Activated CD4-positive, alpha-beta memory T cell treated with anti-CD3 and anti-CD28 coated beads for 36 hours (primary cell): Measurements from ENCODE around the gene ANK3. TPM values are rescaled to one million over a fixed set of nuclear protein-coding genes. Genes with fewer than 3 reads are reported as not detected.

Source experiments
- CTCF ChIA-PET: fragments of 350-600 bp; sonication (Branson Sonifier 250); formaldehyde crosslinking; loops from one replicate; lab custom pipeline; 2021; ENCODE audit warnings: antibody characterized with exemption, inconsistent platforms; lab: Charles Lee
- POLR2A ChIA-PET: fragments of 350-600 bp; sonication (Branson Sonifier 250); formaldehyde crosslinking; loops from one replicate; lab custom pipeline; 2021; ENCODE audit warnings: antibody characterized with exemption; lab: Charles Lee
- DNase-seq: peaks from one replicate; pipeline ENCODE4 v3.0.0-alpha.2; 2020
- H3K27ac Mint-ChIP-seq: one replicate; pipeline ENCODE4 v1.8.0; 2021; ENCODE audit warnings: mixed read lengths
- H3K27me3 Mint-ChIP-seq: one replicate; pipeline ENCODE4 v1.8.0; 2021; ENCODE audit warnings: mixed read lengths
- H3K36me3 Mint-ChIP-seq: one replicate; pipeline ENCODE4 v1.8.0; 2021; ENCODE audit warnings: mixed read lengths
- H3K4me1 Mint-ChIP-seq: one replicate; pipeline ENCODE4 v1.8.0; 2021; ENCODE audit warnings: low read depth, mixed read lengths
- H3K4me3 Mint-ChIP-seq: one replicate; pipeline ENCODE4 v1.8.0; 2021; ENCODE audit warnings: mild to moderate bottlenecking, mixed read lengths
- H3K9me3 Mint-ChIP-seq: one replicate; pipeline ENCODE4 v1.8.0; 2021; ENCODE audit warnings: mixed read lengths
- intact Hi-C: fragments of 100-400 bp; cut with micrococcal nuclease; formaldehyde crosslinking; loops from one replicate; pipeline ENCODE4 v1.15.1; 2023
- total RNA-seq, 2 experiments: library from RNA; stranded (reverse); gene quantifications; one replicate each; pipeline ENCODE4 v1.2.3, GENCODE V29; 2021

ANK3 gene
- total RNA-seq, 2 experiments from 2014 or later = 18.5 to 21.2 TPM

GRCh38 chr10:60388116-60388625 is 1.5 kb downstream of the ANK3 start:
- CTCF ChIA-PET = no interaction called here
- H3K27ac Mint-ChIP-seq = no peak overlapping the region
- no peak overlapping the region for H3K4me3 Mint-ChIP-seq

GRCh38 chr10:60387531-60387930 is 2.1 kb downstream of the ANK3 start:
- intact Hi-C loops = no loop called here
- Mint-ChIP-seq H3K36me3 (no peaks in the 10 kb centered on the region), H3K4me1 (peaks cover 7% of the 10 kb centered on the region), H3K27me3 (no peaks in the 10 kb centered on the region), H3K27ac (no peak overlapping the region), H3K9me3 (no peaks in the 10 kb centered on the region), H3K4me3 (no peak overlapping the region)
- no peak for DNase-seq
- ChIA-PET CTCF (no interaction called here), POLR2A (no interaction called here)

More at GRCh38 chr10:60388116-60388625, 1.5 kb downstream of the ANK3 start:
- Mint-ChIP-seq H3K4me1 (peaks cover 7% of the 10 kb centered on the region), H3K36me3 (no peaks in the 10 kb centered on the region), H3K27me3 (no peaks in the 10 kb centered on the region), H3K9me3 (no peaks in the 10 kb centered on the region)
- POLR2A ChIA-PET = no interaction called here
- intact Hi-C loops = no loop called here
- DNase-seq = no peak

- ChIA-PET POLR2A (no interaction called here), CTCF (no interaction called here)
- no peaks in the 10 kb centered on the region for H3K9me3 Mint-ChIP-seq
- peaks cover 7% of the 10 kb centered on the region for H3K4me1 Mint-ChIP-seq
- intact Hi-C loops = no loop called here
- no peak overlapping the region for H3K27ac Mint-ChIP-seq
- no peaks in the 10 kb centered on the region for H3K36me3 Mint-ChIP-seq
- no peak overlapping the region for H3K4me3 Mint-ChIP-seq
- H3K27me3 Mint-ChIP-seq = no peaks in the 10 kb centered on the region
- DNase-seq = no peak
Observed at GRCh38 chr10:60385399-60385738, 4.3 kb downstream of the ANK3 start.

GRCh38 chr10:60384708-60385398 is 4.8 kb downstream of the ANK3 start:
- intact Hi-C loops = no loop called here
- Mint-ChIP-seq H3K36me3 (no peaks in the 10 kb centered on the region), H3K4me1 (peaks cover 7% of the 10 kb centered on the region), H3K27me3 (no peaks in the 10 kb centered on the region), H3K27ac (no peak overlapping the region), H3K4me3 (no peak overlapping the region), H3K9me3 (no peaks in the 10 kb centered on the region)
- no peak for DNase-seq
- CTCF ChIA-PET = interaction anchor here (1.1 kb wide), 1 partner anchor 9 kb away, joined by 3 read pairs; no protein-coding TSS in a partner anchor
- POLR2A ChIA-PET = no interaction called here

- H3K9me3 Mint-ChIP-seq = no peaks in the 10 kb centered on the region
- ChIA-PET POLR2A (no interaction called here), CTCF (interaction anchor here (1.1 kb wide), 1 partner anchor 10 kb away, joined by 3 read pairs; no protein-coding TSS in a partner anchor)
- H3K36me3 Mint-ChIP-seq = no peaks in the 10 kb centered on the region
- no peak overlapping the region for H3K27ac Mint-ChIP-seq
- intact Hi-C loops = no loop called here
- no peaks in the 10 kb centered on the region for H3K27me3 Mint-ChIP-seq
- DNase-seq = no peak
- H3K4me3 Mint-ChIP-seq = no peak overlapping the region
- H3K4me1 Mint-ChIP-seq = peaks cover 2% of the 10 kb centered on the region
Observed at GRCh38 chr10:60384011-60384410, 5.7 kb downstream of the ANK3 start.

GRCh38 chr10:60382946-60383681 is 6.6 kb downstream of the ANK3 start:
- no peaks in the 10 kb centered on the region for H3K9me3 Mint-ChIP-seq
- no peak overlapping the region for H3K27ac Mint-ChIP-seq
- H3K4me3 Mint-ChIP-seq = no peak overlapping the region
- CTCF ChIA-PET = no interaction called here
- intact Hi-C loops = no loop called here
- no peaks in the 10 kb centered on the region for H3K36me3 Mint-ChIP-seq
- no peak for DNase-seq
- no peaks in the 10 kb centered on the region for H3K27me3 Mint-ChIP-seq
- POLR2A ChIA-PET = no interaction called here
- peaks cover 1% of the 10 kb centered on the region for H3K4me1 Mint-ChIP-seq

GRCh38 chr10:60380781-60381180 is 8.9 kb downstream of the ANK3 start:
- H3K36me3 Mint-ChIP-seq = no peaks in the 10 kb centered on the region
- ChIA-PET POLR2A (no interaction called here), CTCF (interaction anchor here (1.1 kb wide), 1 partner anchor 266 kb away, joined by 3 read pairs; no protein-coding TSS in a partner anchor)
- no peak overlapping the region for H3K27ac Mint-ChIP-seq
- DNase-seq = no peak
- no peak overlapping the region for H3K4me3 Mint-ChIP-seq
- no peaks in the 10 kb centered on the region for H3K9me3 Mint-ChIP-seq
- intact Hi-C loops = no loop called here
- H3K4me1 Mint-ChIP-seq = peaks cover 4% of the 10 kb centered on the region
- no peaks in the 10 kb centered on the region for H3K27me3 Mint-ChIP-seq

- no peak overlapping the region for H3K4me3 Mint-ChIP-seq
- ChIA-PET CTCF (no interaction called here), POLR2A (no interaction called here)
- H3K9me3 Mint-ChIP-seq = no peaks in the 10 kb centered on the region
- H3K4me1 Mint-ChIP-seq = peaks cover 4% of the 10 kb centered on the region
- intact Hi-C loops = no loop called here
- no peak for DNase-seq
- H3K36me3 Mint-ChIP-seq = no peaks in the 10 kb centered on the region
- H3K27ac Mint-ChIP-seq = no peak overlapping the region
- no peaks in the 10 kb centered on the region for H3K27me3 Mint-ChIP-seq
Observed at GRCh38 chr10:60377955-60378354, 11.7 kb downstream of the ANK3 start.

- peaks cover 4% of the 10 kb centered on the region for H3K4me1 Mint-ChIP-seq
- H3K36me3 Mint-ChIP-seq = no peaks in the 10 kb centered on the region
- H3K27me3 Mint-ChIP-seq = no peaks in the 10 kb centered on the region
- POLR2A ChIA-PET = no interaction called here
- no peak for DNase-seq
- no peak overlapping the region for H3K4me3 Mint-ChIP-seq
- intact Hi-C loops = no loop called here
- no peak overlapping the region for H3K27ac Mint-ChIP-seq
- no peaks in the 10 kb centered on the region for H3K9me3 Mint-ChIP-seq
- CTCF ChIA-PET = interaction anchor here (0.6 kb wide), 1 partner anchor 23 kb away, joined by 3 read pairs; no protein-coding TSS in a partner anchor
Observed at GRCh38 chr10:60377042-60377352, 12.7 kb downstream of the ANK3 start.

GRCh38 chr10:60376221-60377041 is 13.2 kb downstream of the ANK3 start:
- Mint-ChIP-seq H3K4me1 (peaks cover 4% of the 10 kb centered on the region), H3K27me3 (no peaks in the 10 kb centered on the region), H3K27ac (no peak overlapping the region), H3K36me3 (no peaks in the 10 kb centered on the region), H3K9me3 (no peaks in the 10 kb centered on the region), H3K4me3 (no peak overlapping the region)
- CTCF ChIA-PET = interaction anchor here (0.6 kb wide), 1 partner anchor 24 kb away, joined by 3 read pairs; no protein-coding TSS in a partner anchor
- intact Hi-C loops = no loop called here
- POLR2A ChIA-PET = no interaction called here
- no peak for DNase-seq

GRCh38 chr10:60375293-60376004 is 14.2 kb downstream of the ANK3 start:
- H3K4me1 Mint-ChIP-seq = peaks cover 4% of the 10 kb centered on the region
- ChIA-PET POLR2A (no interaction called here), CTCF (no interaction called here)
- no peaks in the 10 kb centered on the region for H3K36me3 Mint-ChIP-seq
- H3K4me3 Mint-ChIP-seq = no peak overlapping the region
- intact Hi-C loops = no loop called here
- no peaks in the 10 kb centered on the region for H3K27me3 Mint-ChIP-seq
- H3K9me3 Mint-ChIP-seq = no peaks in the 10 kb centered on the region
- no peak overlapping the region for H3K27ac Mint-ChIP-seq
- no peak for DNase-seq
